Panc1 (cell line): Measurements from ENCODE around the gene MPP3. TPM values are rescaled to one million over a fixed set of nuclear protein-coding genes. Genes with fewer than 3 reads are reported as not detected.

Source experiments
- ATAC-seq: fragments of 200-7000 bp; cut with Tn5 transposase; 2 replicates; pipeline ENCODE4 v1.9.1; 2020; ENCODE audit warnings: mild to moderate bottlenecking, moderate library complexity
- BruUV-seq: library from RNA; stranded (reverse); fragments of 400-500 nt; replicated peaks from 2 replicates; lab custom pipeline; 2021; lab: Mats Ljungman, UMichigan
- CTCF ChIA-PET: fragments of 300-600 bp; sonication (Branson Sonifier 250); formaldehyde crosslinking; loops from one replicate; lab custom pipeline; 2022; ENCODE audit warnings: antibody characterized with exemption; lab: Charles Lee
- POLR2A ChIA-PET: fragments of 300-600 bp; sonication (Branson Sonifier 250); formaldehyde crosslinking; loops from one replicate; lab custom pipeline; 2022; ENCODE audit warnings: antibody characterized with exemption; lab: Charles Lee
- DNase-seq: peaks from one replicate; pipeline ENCODE4 v3.0.0-alpha.2; 2010; ENCODE audit warnings: low read depth, low spot score
- H3K27ac ChIP-seq: 2 replicates; pipeline ENCODE4 v1.5.1; 2011; ENCODE audit warnings: mild to moderate bottlenecking, low read length, inconsistent platforms
- H3K27me3 ChIP-seq: fragments of 200-500 bp; sonication (Bioruptor generic); 2 replicates; pipeline ENCODE4 v1.6.0; 2014; ENCODE audit warnings: low read length, inconsistent platforms; ENCODE audit not compliant: control insufficient read depth, insufficient read depth
- H3K36me3 ChIP-seq: fragments of 200-500 bp; sonication (Bioruptor generic); 2 replicates; pipeline ENCODE4 v1.5.1; 2014; ENCODE audit warnings: inconsistent platforms, mild to moderate bottlenecking, low read length, moderate library complexity; ENCODE audit not compliant: control insufficient read depth, insufficient read depth
- H3K4me1 ChIP-seq: 2 replicates; pipeline ENCODE4 v1.5.1; 2011; ENCODE audit warnings: inconsistent platforms, mild to moderate bottlenecking, low read length, moderate library complexity; ENCODE audit not compliant: control insufficient read depth, insufficient read depth
- H3K4me3 ChIP-seq, 2 experiments: 2 replicates each; pipeline ENCODE4 v1.5.1; 2011 to 2012; ENCODE audit warnings: low read depth in 2 of 2, low read length in 2 of 2, mild to moderate bottlenecking in 2 of 2, inconsistent platforms in 1 of 2, moderate library complexity in 1 of 2
- H3K9me3 ChIP-seq: fragments of 200-500 bp; sonication (Bioruptor generic); 2 replicates; pipeline ENCODE4 v1.5.1; 2014; ENCODE audit warnings: low read depth, mild to moderate bottlenecking, inconsistent platforms, low read length, moderate library complexity; ENCODE audit not compliant: control insufficient read depth, insufficient read depth
- CTCF ChIP-seq: fragments of 450-650 bp; IDR thresholded peaks from 2 replicates; pipeline ENCODE4 v1.5.1; 2017; ENCODE audit warnings: mild to moderate bottlenecking
- POLR2AphosphoS5 ChIP-seq: IDR thresholded peaks from 2 replicates; pipeline ENCODE4 v1.6.1; 2012; ENCODE audit warnings: mild to moderate bottlenecking, low read depth, low read length, moderate library complexity
- REST ChIP-seq, 2 experiments: IDR thresholded peaks; 2 replicates each; pipeline ENCODE4 v1.6.1; 2011 to 2012; ENCODE audit warnings: low read depth in 2 of 2, control low read depth in 1 of 2, low read length in 1 of 2, mild to moderate bottlenecking in 1 of 2, moderate library complexity in 1 of 2; ENCODE audit not compliant: insufficient read depth in 1 of 2
- SIN3A ChIP-seq: IDR thresholded peaks from 2 replicates; pipeline ENCODE4 v1.6.1; 2012; ENCODE audit warnings: low read depth, mild to moderate bottlenecking, low read length, moderate library complexity, borderline replicate concordance; ENCODE audit not compliant: insufficient read depth
- TCF7L2 ChIP-seq: IDR thresholded peaks from 2 replicates; pipeline ENCODE4 v1.6.1; 2011; ENCODE audit warnings: mild to moderate bottlenecking, low read depth, low read length, inconsistent platforms
- in situ Hi-C: cut with HindIII; loops from 2 replicates; pipeline ENCODE4 v1.10.0; 2016; ENCODE audit warnings: low sequenced_read_pairs, low pct_unique_long_range_greater_than_20kb
- intact Hi-C: fragments of 100-400 bp; cut with micrococcal nuclease; formaldehyde crosslinking; loops from one replicate; pipeline ENCODE4 v1.10.0; 2022; ENCODE audit not compliant: unreplicated experiment
- total RNA-seq: library from RNA; stranded (reverse); gene quantifications from one replicate; pipeline ENCODE4 v1.2.1, GENCODE V29; 2021; ENCODE audit not compliant: unreplicated experiment

Gene MPP3
- total RNA-seq, 1 experiment from 2014 or later = 7.1 TPM

- BruUV-seq = no TSS peak
- CTCF ChIA-PET = no interaction called here
- no peak for TF ChIP-seq REST (IDR thresholded peaks at IDR 0.05; ENCODE audit: insufficient read depth in 1 of 2, low read depth in 2 of 2, low read length in 1 of 2)
- no peak for TF ChIP-seq CTCF
- no peak for TF ChIP-seq TCF7L2
- TF ChIP-seq POLR2AphosphoS5 = no peak
- no peak for TF ChIP-seq SIN3A
- POLR2A ChIA-PET = no interaction called here
- H3K36me3 ChIP-seq = no peaks in the 10 kb centered on the region
- DNase-seq (no peak), ATAC-seq (no peak)
- no peak overlapping the region for H3K4me3 ChIP-seq
- in situ Hi-C loops (no loop called here), intact Hi-C loops (no loop called here)
- H3K9me3 ChIP-seq = no peaks in the 10 kb centered on the region
- 0 out of 2 replicates have a peak, but pooled peaks cover 4% of the 10 kb centered on the region for H3K4me1 ChIP-seq
- no peaks in the 10 kb centered on the region for H3K27me3 ChIP-seq
- H3K27ac ChIP-seq = no peak overlapping the region
Observed at GRCh38 chr17:43868226-43868994, 35.5 kb upstream of the MPP3 start.

GRCh38 chr17:43864161-43864984 lies 31.4 kb upstream of the MPP3 start:
- Histone ChIP-seq H3K36me3 (no peaks in the 10 kb centered on the region), H3K4me3 (no peak overlapping the region), H3K27me3 (no peaks in the 10 kb centered on the region), H3K9me3 (no peaks in the 10 kb centered on the region), H3K4me1 (no peaks in the 10 kb centered on the region), H3K27ac (no peak overlapping the region)
- ChIA-PET CTCF (interaction anchor here (0.5 kb wide), 1 partner anchor 131 kb away, joined by 10 read pairs; no protein-coding TSS in a partner anchor), POLR2A (no interaction called here)
- no TSS peak for BruUV-seq
- intact Hi-C loops = no loop called here
- TF ChIP-seq CTCF (no peak), REST (IDR thresholded peaks at IDR 0.05; ENCODE audit: insufficient read depth in 1 of 2, low read depth in 2 of 2, low read length in 1 of 2) (no peak), TCF7L2 (no peak), SIN3A (no peak), POLR2AphosphoS5 (no peak)
- DNase-seq = no peak
- ATAC-seq = no peak
- in situ Hi-C loops = no loop called here
